Pulmonary artery endothelial cell (primary cell): ENCODE data around the gene IL1RAPL1. TPM values are rescaled to one million over a fixed set of nuclear protein-coding genes. Genes with fewer than 3 reads are reported as not detected.

Experiments used
- DNase-seq: peaks from one replicate; pipeline ENCODE4 v3.0.0-alpha.2; 2011; ENCODE audit warnings: low read depth, low spot score
- total RNA-seq: library from RNA; depleted of rRNA; stranded (reverse); fragments of >200 nt; gene quantifications from 2 replicates; pipeline ENCODE4 v1.2.3, GENCODE V29; 2014

IL1RAPL1 gene
- total RNA-seq = 0.92 TPM in 1 of 2 replicates, not detected in the other

GRCh38 chrX:28586981-28587551 is at the start of gene IL1RAPL1:
TSS of gene IL1RAPL1 (plus strand) at chrX:28587446.
- no peak for DNase-seq

- DNase-seq = no peak
Observed at GRCh38 chrX:28542791-28543190, 44.5 kb upstream of the IL1RAPL1 start.

GRCh38 chrX:28549838-28550237 is 37.4 kb upstream of the IL1RAPL1 start:
- DNase-seq = no peak

GRCh38 chrX:28550331-28550872 is 36.8 kb upstream of the IL1RAPL1 start:
- DNase-seq = no peak

DNA sequence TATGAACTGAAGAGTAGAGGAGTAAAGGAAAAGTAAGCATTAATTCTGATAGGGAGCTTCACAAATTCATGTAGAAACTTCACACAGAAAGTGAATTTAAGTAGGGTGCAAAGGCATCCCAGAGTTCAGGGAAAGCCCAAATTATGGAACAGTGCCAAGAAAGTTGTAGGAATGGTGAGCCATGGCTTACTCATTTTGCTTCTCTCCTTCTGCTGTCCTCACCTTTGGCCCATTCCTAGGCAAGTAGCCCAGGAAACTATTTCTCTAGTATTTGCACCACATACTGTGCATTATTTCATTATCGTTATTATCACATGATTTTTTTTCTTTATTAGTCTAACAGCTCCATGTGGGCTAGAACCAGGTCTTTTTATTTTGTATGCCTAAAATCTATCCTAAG is 34.9 kb upstream of the IL1RAPL1 start:
- no peak for DNase-seq

GRCh38 chrX:28552882-28553829 is 34.1 kb upstream of the IL1RAPL1 start:
- DNase-seq = no peak

- DNase-seq = no peak
Observed at GRCh38 chrX:28576117-28576516, 11.1 kb upstream of the IL1RAPL1 start.

GRCh38 chrX:28581522-28581921 is 5.7 kb upstream of the IL1RAPL1 start:
- DNase-seq = no peak

DNA sequence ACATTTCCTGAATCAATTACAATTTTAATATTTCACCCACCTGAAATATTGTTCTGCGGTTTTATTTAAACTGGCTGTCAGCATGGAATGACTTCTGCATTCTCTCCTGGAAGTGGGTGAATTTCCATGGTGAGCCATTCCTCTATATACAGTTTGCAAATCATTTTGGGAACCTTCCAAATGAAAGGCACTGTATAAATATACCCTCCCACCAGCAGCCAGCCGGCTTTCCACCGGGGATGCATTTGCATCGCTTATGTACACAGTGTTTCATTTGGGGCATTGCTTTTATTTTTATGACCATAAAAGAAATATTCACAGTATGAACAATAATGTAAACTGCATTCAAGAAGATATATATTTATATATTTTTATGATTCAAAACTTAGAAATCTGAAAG is 4.7 kb upstream of the IL1RAPL1 start:
- DNase-seq = no peak

DNA sequence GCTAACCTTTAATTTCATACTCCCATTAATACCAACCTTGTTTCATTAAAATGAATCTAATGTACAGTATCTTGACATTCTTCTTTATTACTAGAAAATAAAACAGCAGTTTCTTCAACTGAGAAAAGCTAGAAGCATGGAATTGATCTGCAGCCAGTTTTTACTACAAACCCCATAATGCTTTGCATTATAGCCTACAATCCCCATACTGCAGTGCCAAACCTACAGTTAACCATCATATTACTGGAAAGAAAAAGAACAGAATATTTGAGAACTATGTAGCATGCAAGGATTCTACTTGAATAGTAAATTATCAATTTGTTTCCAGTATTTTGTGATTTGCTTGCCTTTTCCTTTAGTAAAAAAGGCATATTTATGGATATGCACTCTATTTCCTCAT is 3.2 kb upstream of the IL1RAPL1 start:
- no peak for DNase-seq

DNA sequence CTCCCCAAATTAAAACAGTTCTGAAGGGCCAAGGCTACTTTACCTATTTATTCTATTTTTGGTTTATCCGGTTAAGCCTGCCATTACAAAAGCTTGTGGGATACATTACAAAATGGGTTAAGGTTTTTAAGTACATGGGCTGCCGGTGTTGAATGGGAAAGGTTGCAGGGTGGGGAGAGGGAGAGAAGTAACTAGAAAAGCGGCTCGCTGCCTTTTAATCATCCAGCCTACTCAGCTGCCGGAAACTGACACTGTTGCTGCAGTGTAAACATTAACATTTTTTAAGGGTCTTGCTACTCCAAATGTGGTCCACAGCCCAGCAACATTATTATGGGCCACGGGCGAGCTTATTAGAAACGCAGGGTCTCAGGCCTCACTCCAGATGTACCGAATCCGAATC is 1.5 kb upstream of the IL1RAPL1 start:
- no peak for DNase-seq

DNA sequence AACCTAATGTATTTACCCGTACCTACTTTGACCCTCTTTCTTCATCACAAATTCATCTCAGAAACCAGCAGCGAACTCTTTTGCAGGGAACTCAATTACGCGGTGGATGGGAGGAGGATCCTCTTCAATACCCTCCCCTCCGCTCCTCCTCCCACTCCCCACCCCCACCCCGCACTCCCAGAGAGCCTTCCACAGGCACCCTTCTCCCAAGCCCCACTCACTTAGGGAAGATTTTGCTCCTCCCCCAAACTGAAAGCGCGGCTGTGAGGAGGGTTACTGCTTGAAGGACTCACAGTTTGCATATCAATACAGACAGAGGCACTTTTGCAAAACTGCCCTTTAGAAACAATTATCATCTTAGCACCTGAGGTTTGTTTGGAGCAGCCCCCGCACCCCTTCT is 960 bp upstream of the IL1RAPL1 start:
- DNase-seq = no peak

DNA sequence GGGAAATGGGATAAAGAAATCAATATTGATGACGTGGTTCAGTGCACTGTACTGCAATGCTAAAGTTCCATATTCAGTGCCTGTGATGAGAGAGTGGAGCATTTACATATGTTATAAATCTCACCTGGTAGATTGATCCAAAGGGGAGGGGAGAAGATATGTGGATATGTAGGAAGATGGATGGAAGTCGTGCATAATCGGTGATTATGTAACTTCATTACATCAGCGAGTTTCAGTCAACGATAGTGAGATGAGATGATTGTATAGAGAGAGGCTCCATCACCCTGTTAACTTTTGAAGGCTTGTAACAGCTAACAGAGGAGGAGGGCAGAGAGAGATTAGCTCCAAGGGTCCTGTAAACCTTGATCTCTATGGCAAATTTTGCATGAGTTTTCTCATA is 1.8 kb downstream of the IL1RAPL1 start:
- DNase-seq = no peak

- no peak for DNase-seq
Observed at GRCh38 chrX:28590396-28590795, 3.1 kb downstream of the IL1RAPL1 start.

DNA sequence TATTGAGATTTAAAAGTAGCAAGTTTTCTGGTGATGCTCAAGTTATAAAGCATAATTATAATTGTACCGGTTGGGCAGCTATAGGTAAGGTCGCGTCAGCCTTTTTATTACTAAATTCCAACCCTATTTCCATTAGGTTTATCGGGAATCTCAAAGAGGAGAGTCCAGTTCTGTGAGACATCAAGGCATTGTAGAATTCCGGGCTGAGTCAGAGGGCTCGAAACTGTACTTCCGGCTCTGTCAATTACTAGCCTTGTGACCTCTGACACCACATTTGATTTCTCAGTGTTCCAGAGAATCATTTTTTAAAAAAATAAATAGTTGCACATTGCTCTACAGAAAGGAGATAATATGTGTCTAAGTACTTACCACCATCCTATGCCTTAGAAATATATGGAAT is 4.3 kb downstream of the IL1RAPL1 start:
- DNase-seq = no peak

- no peak for DNase-seq
Observed at GRCh38 chrX:28595346-28595745, 8.1 kb downstream of the IL1RAPL1 start.

DNA sequence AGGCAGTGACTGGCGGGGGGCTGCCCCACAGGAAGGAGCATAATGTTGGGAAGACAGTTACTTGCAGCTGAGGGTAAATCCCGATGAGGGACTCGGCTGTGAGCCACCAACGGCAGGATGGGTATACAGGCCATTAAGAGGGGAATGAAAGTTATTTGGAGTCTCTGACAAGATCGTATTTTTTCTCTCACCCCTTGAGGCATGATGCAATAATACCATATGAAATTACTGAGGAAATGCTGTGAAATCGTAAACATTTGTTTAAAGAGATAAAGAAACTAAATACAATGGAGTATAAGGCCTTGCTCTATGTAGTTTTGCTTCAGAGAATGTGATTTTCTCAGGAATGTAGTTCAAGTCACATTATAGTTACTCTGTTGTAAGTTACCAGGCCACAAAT is 12.7 kb downstream of the IL1RAPL1 start:
- DNase-seq = no peak

- no peak for DNase-seq
Observed at GRCh38 chrX:28609003-28609402, 21.8 kb downstream of the IL1RAPL1 start.

- DNase-seq = no peak
Observed at GRCh38 chrX:28609917-28610613, 22.8 kb downstream of the IL1RAPL1 start.

GRCh38 chrX:28610746-28611145 is 23.5 kb downstream of the IL1RAPL1 start:
- no peak for DNase-seq

DNA sequence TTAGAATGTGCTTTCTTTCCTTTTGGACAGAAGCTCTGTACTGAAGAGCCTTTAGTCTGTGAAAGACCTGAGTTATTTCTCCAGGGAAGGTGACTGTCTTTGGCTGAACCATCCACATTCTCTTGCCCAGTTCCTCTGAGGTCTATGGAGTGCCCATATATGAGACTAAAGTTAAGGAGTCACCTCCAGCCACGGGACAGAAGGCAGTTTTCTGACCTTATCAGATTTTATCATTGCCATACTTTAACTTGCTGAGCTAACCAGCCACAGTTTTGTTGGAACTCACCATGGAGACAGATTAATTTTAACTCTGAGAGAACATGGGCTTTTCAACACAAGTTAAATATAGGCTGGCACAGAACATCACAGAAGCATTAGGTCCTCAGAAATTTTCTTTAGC is 26.3 kb downstream of the IL1RAPL1 start:
- DNase-seq = no peak

- DNase-seq = no peak
Observed at GRCh38 chrX:28625223-28625622, 38.0 kb downstream of the IL1RAPL1 start.
